NCI-H82 treated with DMSO at 0.1 percent for 48 hours (cell line): ENCODE results near the gene RPGRIP1L.

Source experiments
- DNase-seq: peaks from one replicate; lab custom pipeline; 2025; ENCODE audit not compliant: unreplicated experiment; lab: John Stamatoyannopoulos, UW

Gene RPGRIP1L

DNA sequence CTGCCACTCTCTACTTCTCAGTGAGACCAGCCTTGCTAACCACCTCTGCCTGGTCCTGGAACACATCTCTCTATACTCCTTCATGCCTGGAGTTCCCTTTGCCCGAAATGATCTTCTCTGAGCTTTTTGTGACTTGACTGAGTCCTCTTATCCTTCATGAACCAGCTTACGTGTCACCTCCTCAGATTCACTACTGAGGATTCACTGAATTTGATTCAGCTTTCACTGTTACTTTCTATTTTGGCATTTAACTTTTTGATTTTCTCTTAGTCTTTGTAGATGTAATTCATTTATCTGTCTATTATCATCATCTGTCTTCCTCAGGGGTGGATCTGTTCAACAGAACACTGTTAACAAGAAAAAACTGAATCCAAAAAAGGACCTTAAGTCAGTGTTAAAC is 95.6 kb downstream of the RPGRIP1L start:
- DNase-seq, result no peak

DNA sequence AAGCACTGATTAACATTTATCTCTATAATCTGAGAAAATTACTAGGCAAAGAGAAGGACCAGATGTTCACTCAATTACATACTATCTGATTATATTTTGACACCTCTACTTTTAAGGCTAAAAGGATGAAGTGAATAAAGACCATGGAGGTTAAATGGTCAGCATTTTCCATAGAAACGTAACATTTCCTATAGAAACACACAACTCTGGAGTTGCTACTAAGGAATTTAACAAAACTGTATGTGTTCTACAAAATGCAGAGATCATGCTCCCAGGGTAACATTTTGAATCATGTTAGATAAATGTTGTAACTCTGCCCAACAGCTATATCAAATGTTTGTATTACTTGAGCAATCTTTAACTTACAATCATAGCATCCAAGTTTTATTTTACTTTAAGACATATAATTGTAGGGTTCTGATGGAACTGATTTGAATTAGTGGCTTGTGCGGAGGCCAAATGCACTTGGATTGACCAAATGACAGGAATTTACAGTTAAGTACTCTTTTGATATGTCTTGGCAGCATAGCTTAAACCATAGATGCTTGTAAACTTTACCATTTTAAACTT is 97.7 kb downstream of the RPGRIP1L start:
- peak; percentile 67 for DNase-seq

GRCh38 chr16:53605356-53605755 is 98.3 kb downstream of the RPGRIP1L start:
- no peak for DNase-seq

GRCh38 chr16:53601961-53602360 is 101.7 kb downstream of the RPGRIP1L start:
- no peak for DNase-seq

- no peak for DNase-seq
Observed at GRCh38 chr16:53600616-53601015, 103.0 kb downstream of the RPGRIP1L start.

GRCh38 chr16:53600126-53600525 is 103.5 kb downstream of the RPGRIP1L start:
- no peak for DNase-seq

DNA sequence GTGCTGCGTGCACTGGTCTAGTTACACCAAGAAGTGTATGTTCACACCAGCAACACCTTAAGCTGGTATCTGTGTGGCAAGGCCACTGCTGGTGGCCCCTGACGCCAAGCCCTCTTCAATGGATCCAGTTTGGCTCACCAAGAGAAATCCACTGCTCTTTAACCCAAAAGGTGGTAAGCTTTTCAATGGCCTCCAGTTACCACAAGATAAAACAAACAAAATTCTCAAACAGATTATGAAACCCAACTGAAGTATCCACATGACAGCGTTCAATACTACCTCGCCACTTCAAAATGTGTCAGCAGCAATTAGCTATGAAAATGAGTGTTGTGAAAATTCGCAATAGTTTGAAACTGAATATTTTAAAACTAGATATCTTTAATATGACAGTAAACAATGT is 104.1 kb downstream of the RPGRIP1L start:
- no peak for DNase-seq

GRCh38 chr16:53598511-53599275 is 105.0 kb downstream of the RPGRIP1L start:
- no peak for DNase-seq

DNA sequence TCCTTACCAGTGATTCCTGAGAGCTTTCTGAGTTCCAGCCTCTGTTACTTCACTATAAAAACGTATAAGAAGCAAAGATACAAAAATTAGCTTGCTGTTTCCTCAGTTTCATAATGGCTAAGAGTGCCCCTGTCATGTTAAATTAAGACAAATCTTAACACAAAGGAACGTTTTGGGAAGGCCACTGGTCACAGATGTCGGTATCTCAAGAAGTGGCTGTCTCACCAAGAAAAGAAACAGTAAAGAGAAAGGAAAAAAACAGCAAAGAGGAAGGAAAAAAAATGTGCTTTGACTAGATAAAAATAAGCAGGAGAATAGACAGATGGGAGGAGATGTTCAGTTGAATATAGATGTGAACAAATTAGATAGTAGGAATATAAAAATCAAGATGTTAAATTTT is 105.9 kb downstream of the RPGRIP1L start:
- no peak for DNase-seq

DNA sequence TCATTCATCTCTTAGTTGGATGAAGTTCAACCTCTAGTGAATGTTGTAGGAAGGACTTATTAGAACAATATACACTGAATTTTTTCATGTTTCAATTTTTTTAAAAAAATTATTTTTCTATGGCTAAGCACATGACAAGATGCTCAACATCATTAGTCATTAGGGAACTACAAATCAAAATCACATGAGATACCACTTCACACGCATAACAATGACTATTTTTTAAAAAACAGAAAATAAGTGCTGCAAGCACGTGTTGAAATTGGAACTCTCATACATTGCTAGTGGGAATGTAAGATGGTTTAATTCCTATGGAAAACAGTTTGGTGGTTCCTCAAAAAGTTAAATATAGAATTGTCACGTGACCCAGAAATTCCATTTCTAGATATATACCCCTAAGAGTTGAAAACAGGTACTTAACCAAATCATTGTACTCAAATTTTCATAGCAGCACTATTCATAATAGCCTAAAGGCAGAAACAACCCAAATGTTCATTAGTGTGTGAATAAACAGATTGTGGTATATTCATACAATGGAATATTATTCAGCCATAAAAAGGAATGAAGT is 115.5 kb downstream of the RPGRIP1L start:
- DNase-seq, result no peak

DNA sequence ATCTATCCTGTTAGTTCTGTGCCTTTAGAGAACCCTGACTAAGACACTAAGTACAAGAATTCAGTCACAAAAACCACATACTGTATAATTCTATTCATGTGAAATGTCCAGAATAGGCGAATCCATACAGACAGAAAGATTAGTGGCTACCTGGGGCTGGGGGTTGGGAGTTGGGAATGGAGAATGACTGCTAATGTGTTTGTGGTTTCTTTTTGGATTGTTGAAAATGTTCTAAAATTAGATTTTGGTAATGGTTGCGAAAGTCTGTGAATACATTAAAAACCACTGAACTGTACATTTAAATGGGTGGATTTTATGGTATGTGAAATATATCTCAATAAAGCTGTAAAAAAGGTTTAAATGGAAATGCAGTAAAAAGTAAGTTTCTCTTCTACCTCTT is 120.3 kb downstream of the RPGRIP1L start:
- no peak for DNase-seq

DNA sequence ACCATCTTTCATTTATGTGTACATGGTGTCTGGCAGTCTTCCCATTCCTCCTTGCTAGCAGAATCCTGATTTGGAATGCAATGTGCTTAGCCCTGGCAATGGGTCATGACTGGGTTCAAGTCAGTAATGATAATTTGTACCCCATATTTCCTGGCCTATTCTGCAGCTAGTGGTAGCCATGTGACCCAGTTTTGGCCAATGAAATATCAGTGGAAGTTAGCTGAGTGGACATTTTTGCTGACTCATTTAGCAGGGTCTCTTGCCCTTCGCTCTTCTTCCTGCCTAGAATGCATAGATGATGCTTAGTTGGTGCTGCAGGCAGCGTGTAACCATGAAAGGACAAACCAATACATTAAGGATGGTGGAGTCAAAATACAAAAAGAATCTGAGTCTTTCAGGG is 121.9 kb downstream of the RPGRIP1L start:
- no peak for DNase-seq

- DNase-seq, result no peak
Observed at GRCh38 chr16:53580038-53580802, 123.4 kb downstream of the RPGRIP1L start.

GRCh38 chr16:53576904-53577303 is 126.8 kb downstream of the RPGRIP1L start:
- no peak for DNase-seq

- DNase-seq, result no peak
Observed at GRCh38 chr16:53576210-53576609, 127.4 kb downstream of the RPGRIP1L start.

- DNase-seq, result no peak
Observed at GRCh38 chr16:53571763-53572162, 131.9 kb downstream of the RPGRIP1L start.

DNA sequence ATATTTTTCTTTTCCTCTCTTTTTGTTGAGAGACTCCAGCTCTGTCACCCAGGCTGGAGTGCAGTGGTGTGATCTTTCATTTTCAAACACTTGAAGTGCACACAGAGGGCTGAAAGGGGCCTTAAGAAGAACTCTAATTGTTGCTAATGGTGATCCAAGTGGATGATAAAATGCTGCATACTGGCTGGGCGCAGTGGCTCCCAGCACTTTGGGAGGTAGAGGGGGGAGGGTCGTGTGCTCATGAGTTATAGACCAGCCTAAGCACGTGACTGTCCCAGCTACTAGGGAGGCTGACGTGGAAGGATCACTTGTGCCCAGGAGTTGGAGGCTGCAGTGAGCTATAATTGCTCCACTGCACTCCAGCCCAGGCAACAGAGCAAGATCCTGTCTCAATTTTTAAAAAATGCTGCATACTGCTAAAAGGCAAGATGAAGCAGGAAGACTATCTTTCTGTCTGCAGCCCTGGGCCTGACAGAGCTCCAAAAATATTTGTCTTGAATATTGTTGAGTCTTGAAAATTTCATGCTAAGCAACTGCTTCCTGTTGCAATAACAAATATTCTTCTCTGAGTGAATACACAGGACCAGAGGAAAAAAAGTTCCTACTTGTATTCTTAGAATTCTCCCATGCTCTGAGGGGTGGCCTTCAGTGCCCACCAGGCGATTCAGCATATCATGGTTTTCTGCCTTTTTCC is 137.0 kb downstream of the RPGRIP1L start:
- DNase-seq, result no peak

DNA sequence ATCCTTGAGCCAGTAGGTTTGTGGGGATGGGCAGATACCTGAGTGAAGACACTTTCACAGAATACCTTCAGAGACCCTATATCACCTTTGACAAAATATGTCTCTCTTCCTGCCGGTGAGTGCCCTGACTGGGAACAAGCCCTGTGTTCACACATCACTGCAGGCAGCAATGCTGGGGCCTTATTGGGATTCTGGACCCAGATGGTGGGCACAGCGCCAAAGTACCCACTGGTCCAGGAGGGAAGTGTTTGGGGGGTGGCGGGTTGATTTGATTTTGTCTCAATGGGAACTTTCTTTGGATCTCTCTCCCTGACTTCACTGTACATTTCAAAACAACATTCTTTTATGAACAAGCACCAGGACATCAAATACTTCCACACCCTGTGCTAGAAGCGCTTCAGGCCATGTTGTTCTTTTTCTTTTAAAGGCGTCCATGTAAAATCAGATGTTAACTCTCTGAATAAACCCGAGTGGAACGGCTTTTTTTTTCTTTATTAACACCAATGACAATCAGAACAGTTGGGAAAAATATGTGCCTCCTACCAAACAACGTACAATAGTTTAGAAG is 138.3 kb downstream of the RPGRIP1L start:
- no peak for DNase-seq

DNA sequence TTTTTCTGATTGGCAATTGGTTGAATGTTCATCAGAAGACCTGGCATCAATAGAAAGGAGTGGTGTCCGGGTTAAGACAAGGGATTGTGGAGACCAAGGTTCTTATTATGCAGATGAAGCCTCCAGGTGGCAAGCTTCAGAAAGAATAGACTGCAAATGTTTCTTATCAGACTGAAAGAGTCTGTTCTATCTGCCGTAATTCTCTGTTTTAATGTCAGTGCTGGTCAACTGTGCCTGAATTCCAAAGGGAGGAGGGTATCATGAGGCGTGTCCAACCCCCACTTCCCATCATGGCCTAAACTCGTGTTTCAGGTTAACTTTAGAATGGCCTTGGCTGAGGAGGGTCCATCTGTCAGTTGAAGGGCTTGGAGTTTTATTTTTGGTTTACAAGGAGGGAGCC is 140.2 kb downstream of the RPGRIP1L start:
- no peak for DNase-seq

DNA sequence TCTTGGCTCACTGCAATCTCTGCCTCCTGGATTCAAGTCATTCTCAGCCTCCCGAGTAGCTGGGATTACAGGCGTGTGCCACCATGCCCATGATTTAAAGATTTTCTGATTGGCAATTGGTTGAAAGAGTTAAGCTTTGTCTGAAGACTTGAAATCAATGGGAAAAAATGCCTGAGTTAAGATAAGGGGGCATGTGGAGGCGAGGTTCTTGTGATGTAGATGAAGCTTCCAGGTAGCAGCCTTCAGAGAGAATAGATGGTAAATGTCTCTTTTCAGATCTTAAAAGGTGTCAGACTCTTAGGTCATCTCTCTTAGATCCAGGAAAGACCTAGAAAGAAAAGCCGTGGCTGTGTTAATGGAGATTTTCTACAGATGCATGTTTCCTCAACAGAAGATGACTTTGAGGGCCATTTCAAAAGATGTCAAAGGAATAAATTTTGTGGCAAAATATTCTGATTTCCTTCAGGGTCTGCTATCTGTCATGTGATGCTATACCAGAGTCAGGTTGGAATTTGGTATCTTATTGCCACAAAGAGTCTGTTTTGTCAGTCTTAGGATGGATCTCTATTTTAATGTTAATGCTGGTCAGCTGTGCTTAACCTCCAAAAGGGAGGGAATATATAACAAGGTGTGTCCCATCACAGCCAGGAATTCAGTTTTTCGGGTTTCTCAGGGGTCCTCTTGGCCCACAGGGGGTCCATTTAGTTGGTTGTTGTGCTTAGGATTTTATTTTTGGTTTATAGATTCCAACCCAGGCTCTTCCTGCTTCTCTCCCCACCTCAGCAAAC is 142.4 kb downstream of the RPGRIP1L start:
- no peak for DNase-seq
